ENCODE data around the gene ZMYM2.
A peak's percentile ranks its signal among the peaks of the same experiment; 100 is the strongest.

GRCh38 chr13:20128459-20128931, 170.0 kb downstream of the ZMYM2 start:
- TF ChIP-seq POLR2AphosphoS5 (IDR thresholded peaks at IDR 0.05) (no peak), CTCF (IDR thresholded peaks at IDR 0.05) (peak in 1 of 2 donors; percentile 32)

All from suprapubic skin (tissue), 3 donors.